Erythroblast (primary cell): Measurements from ENCODE around the gene APOO.

Source experiments
- GATA1 ChIP-seq: IDR thresholded peaks from 2 replicates; pipeline ENCODE4 v1.6.1; 2011; ENCODE audit warnings: low read depth, mild to moderate bottlenecking, control low read depth, low read length, moderate library complexity
- POLR2A ChIP-seq: IDR thresholded peaks from 2 replicates; pipeline ENCODE4 v1.6.1; 2011; ENCODE audit warnings: mild to moderate bottlenecking, low read length

DNA sequence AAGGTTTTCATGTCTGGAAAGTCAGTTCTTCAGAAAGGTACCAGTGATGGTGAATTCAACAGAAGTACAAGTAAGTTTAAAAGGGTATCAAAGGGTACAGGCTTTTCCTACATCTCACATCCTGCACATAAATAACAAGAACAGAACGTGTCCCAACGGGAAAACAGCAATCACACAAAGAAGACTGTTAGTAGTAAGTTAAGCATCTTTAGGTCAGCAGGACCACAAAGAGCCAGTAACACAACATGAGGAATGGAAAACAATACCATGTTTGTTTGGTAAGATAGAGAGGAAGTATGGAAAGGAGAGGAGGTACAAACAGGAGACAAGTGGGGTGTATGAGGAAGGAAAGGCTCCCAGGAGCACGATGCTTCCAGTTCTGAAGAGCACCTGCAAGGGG lies 81.5 kb downstream of the APOO start:
- no peak for TF ChIP-seq POLR2A
- no peak for TF ChIP-seq GATA1
